PC-3 (cell line): ENCODE data around the gene DNAH17. TPM values are rescaled to one million over a fixed set of nuclear protein-coding genes. Genes with fewer than 3 reads are reported as not detected.

ENCODE experiments used
- ATAC-seq: fragments of 200-7000 bp; cut with Tn5 transposase; 2 replicates; pipeline ENCODE4 v1.9.1; 2020; ENCODE audit warnings: mild to moderate bottlenecking, moderate library complexity
- BruUV-seq: library from RNA; stranded (reverse); fragments of 400-500 nt; replicated peaks from 2 replicates; lab custom pipeline; 2021; lab: Mats Ljungman, UMichigan
- CTCF ChIA-PET: fragments of 300-600 bp; sonication (Branson Sonifier 250); formaldehyde crosslinking; loops from one replicate; lab custom pipeline; 2022; ENCODE audit warnings: antibody characterized with exemption; lab: Charles Lee
- POLR2A ChIA-PET: fragments of 300-600 bp; sonication (Branson Sonifier 250); formaldehyde crosslinking; loops from one replicate; lab custom pipeline; 2022; ENCODE audit warnings: antibody characterized with exemption; ENCODE audit not compliant: unreplicated experiment; lab: Charles Lee
- DNase-seq: peaks from one replicate; pipeline ENCODE4 v3.0.0-alpha.2; 2015
- H2AFZ ChIP-seq: fragments of 300-600 bp; sonication (generic); 2 replicates; pipeline ENCODE4 v1.6.0; 2016; ENCODE audit warnings: antibody characterized with exemption, low read length
- H3F3A ChIP-seq: fragments of 300-600 bp; sonication (generic); one replicate; pipeline ENCODE4 v1.6.0; 2017; ENCODE audit warnings: antibody characterized with exemption, low read length, control low read depth, mild to moderate bottlenecking; ENCODE audit not compliant: unreplicated experiment
- H3K27ac ChIP-seq: fragments of 300-600 bp; sonication (generic); 2 replicates; pipeline ENCODE4 v1.5.1; 2016; ENCODE audit warnings: mild to moderate bottlenecking, low read length
- H3K27me3 ChIP-seq: fragments of 300-600 bp; sonication (generic); 2 replicates; pipeline ENCODE4 v1.6.1; 2016; ENCODE audit warnings: low read length, mixed read lengths
- H3K36me3 ChIP-seq: fragments of 300-600 bp; sonication (generic); 2 replicates; pipeline ENCODE4 v1.6.1; 2016; ENCODE audit warnings: low read depth, mixed run types, low read length, mixed read lengths
- H3K4me1 ChIP-seq: fragments of 300-600 bp; sonication (generic); 2 replicates; pipeline ENCODE4 v1.5.1; 2016; ENCODE audit warnings: low read length; ENCODE audit not compliant: insufficient read depth
- H3K4me2 ChIP-seq: fragments of 300-600 bp; sonication (generic); 2 replicates; pipeline ENCODE4 v1.6.0; 2016; ENCODE audit warnings: low read length
- H3K4me3 ChIP-seq: fragments of 300-600 bp; sonication (generic); 2 replicates; pipeline ENCODE4 v1.5.1; 2016; ENCODE audit warnings: mild to moderate bottlenecking, low read length, mixed read lengths
- H3K79me2 ChIP-seq: fragments of 300-600 bp; sonication (generic); 2 replicates; pipeline ENCODE4 v1.6.1; 2017; ENCODE audit warnings: low read length, mixed read lengths
- H3K9ac ChIP-seq: fragments of 300-600 bp; sonication (generic); 2 replicates; pipeline ENCODE4 v1.6.0; 2016; ENCODE audit warnings: mild to moderate bottlenecking, low read length
- H3K9me2 ChIP-seq: fragments of 300-600 bp; sonication (generic); replicated peaks from 2 replicates; pipeline ENCODE4 v1.6.1; 2016; ENCODE audit warnings: mixed run types, low read length, mixed read lengths
- H3K9me3 ChIP-seq: fragments of 300-600 bp; sonication (generic); 2 replicates; pipeline ENCODE4 v1.6.1; 2016; ENCODE audit warnings: low read length, mixed read lengths
- H4K20me1 ChIP-seq: fragments of 300-600 bp; sonication (generic); 2 replicates; pipeline ENCODE4 v1.6.1; 2016; ENCODE audit warnings: low read length, mixed read lengths
- CTCF ChIP-seq: fragments of 300-600 bp; sonication (generic); conservative IDR thresholded peaks from 2 replicates; pipeline ENCODE4 v1.5.1; 2017; ENCODE audit warnings: antibody characterized with exemption, low read depth, mild to moderate bottlenecking, low read length
- EZH2 ChIP-seq: fragments of 300-600 bp; sonication (generic); IDR thresholded peaks from one replicate; pipeline ENCODE4 v1.6.1; 2017; ENCODE audit warnings: antibody characterized with exemption, mild to moderate bottlenecking, low read length; ENCODE audit not compliant: unreplicated experiment
- EZH2phosphoT487 ChIP-seq: fragments of 300-600 bp; sonication (generic); IDR thresholded peaks from 2 replicates; pipeline ENCODE4 v1.6.1; 2018; ENCODE audit warnings: mild to moderate bottlenecking, antibody characterized with exemption, low read length, borderline replicate concordance
- intact Hi-C: fragments of 100-400 bp; cut with micrococcal nuclease; formaldehyde crosslinking; loops from 2 replicates; pipeline ENCODE4 v1.9.0; 2023
- total RNA-seq: library from RNA; depleted of rRNA; stranded (reverse); fragments of >200 nt; gene quantifications from 2 replicates; pipeline ENCODE4 v1.2.3, GENCODE V29; 2014

Gene DNAH17
- total RNA-seq, 1 experiment from 2014 or later = 0.04 TPM

DNA sequence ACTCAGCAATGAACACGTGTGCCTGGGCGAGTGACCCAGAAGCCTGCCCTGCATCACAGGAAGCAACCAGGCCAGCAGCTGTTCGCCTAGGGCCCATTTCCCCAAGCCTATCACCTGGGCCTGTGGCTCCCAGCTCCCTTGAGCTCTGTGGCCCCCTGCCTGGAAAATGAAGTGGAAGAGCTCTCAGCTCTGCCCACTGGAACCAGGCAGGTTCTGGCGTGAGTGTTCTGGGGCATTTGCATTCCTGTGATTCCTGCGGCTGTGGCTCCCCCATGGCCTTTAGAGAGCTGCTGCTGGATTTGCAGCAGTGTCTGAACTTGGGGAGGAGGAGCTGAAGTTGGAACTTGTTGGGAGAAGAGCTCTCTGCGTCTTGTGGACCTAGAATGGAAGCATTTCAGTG, 175.9 kb downstream of the DNAH17 start:
- H4K20me1 ChIP-seq = peaks cover 27% of the 10 kb centered on the region; the same call in 1 of the 2 replicates
- no peaks in the 10 kb centered on the region for H3F3A ChIP-seq
- ChIA-PET CTCF (interaction anchor here (0.5 kb wide), 1 partner anchor 175 kb away, joined by 3 read pairs; no protein-coding TSS in a partner anchor), POLR2A (no interaction called here)
- no peak overlapping the region for H3K4me2 ChIP-seq
- no peak overlapping the region for H2AFZ ChIP-seq
- no TSS peak for BruUV-seq
- H3K9me2 ChIP-seq = no peaks in the 10 kb centered on the region
- DNase-seq (no peak), ATAC-seq (no peak)
- H3K27me3 ChIP-seq = no peaks in the 10 kb centered on the region
- H3K27ac ChIP-seq = no peak overlapping the region
- peaks cover 82% of the 10 kb centered on the region for H3K36me3 ChIP-seq
- no peak overlapping the region for H3K4me3 ChIP-seq
- intact Hi-C loops = no loop called here
- H3K9ac ChIP-seq = no peak overlapping the region
- peaks cover 40% of the 10 kb centered on the region for H3K79me2 ChIP-seq
- H3K9me3 ChIP-seq = no peaks in the 10 kb centered on the region
- TF ChIP-seq EZH2 = no peak
- TF ChIP-seq CTCF = no peak
- no peak for TF ChIP-seq EZH2phosphoT487
- H3K4me1 ChIP-seq = peaks cover 25% of the 10 kb centered on the region

DNA sequence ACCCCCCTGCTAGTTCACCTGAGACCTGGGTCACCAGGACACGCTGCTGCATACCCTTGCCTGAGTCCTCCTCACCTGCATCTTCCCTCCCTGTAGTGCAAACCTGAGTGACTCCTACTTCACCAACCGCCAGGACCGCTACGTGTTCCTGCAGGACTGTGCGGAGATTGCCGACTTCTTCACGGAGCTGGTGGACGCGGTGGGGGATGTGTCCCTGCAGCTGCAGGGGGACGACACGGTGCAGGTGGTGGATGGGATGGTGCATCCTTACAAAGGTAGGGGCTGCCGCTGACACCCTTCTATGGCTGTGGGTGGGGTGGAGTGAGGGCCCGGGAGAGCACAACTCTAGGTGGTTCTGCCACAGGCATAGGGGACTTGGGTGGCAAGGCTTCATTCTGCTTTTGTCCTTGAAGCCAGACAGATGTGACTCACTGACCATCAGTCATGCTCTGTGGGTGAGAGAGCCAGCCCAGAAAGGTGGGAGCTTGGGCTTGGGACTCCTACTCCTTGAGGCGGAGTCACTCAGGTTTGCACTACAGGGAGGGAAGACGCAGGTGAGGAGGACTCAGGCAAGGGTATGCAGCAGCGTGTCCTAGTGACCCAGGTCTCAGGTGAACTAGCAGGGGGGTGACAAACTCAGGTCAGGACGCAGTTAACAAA, 176.5 kb downstream of the DNAH17 start:
- no peaks in the 10 kb centered on the region for H3K9me3 ChIP-seq
- H3K4me1 ChIP-seq = peaks cover 25% of the 10 kb centered on the region
- no peaks in the 10 kb centered on the region for H3K9me2 ChIP-seq
- TF ChIP-seq CTCF (no peak), EZH2phosphoT487 (no peak), EZH2 (no peak)
- H4K20me1 ChIP-seq = peaks cover 33% of the 10 kb centered on the region; the same call in 1 of the 2 replicates
- no TSS peak for BruUV-seq
- POLR2A ChIA-PET = no interaction called here
- peaks cover 85% of the 10 kb centered on the region for H3K36me3 ChIP-seq
- no peak overlapping the region for H3K4me2 ChIP-seq
- CTCF ChIA-PET = no interaction called here
- intact Hi-C loops = no loop called here
- DNase-seq (peak; percentile 51), ATAC-seq (peak; percentile 39; the same call in 1 of the 2 replicates)
- H3K9ac ChIP-seq = no peak overlapping the region
- H3F3A ChIP-seq = no peaks in the 10 kb centered on the region
- no peak overlapping the region for H3K4me3 ChIP-seq
- H3K27me3 ChIP-seq = no peaks in the 10 kb centered on the region
- no peak overlapping the region for H2AFZ ChIP-seq
- no peak overlapping the region for H3K27ac ChIP-seq
- H3K79me2 ChIP-seq = peaks cover 42% of the 10 kb centered on the region

DNA sequence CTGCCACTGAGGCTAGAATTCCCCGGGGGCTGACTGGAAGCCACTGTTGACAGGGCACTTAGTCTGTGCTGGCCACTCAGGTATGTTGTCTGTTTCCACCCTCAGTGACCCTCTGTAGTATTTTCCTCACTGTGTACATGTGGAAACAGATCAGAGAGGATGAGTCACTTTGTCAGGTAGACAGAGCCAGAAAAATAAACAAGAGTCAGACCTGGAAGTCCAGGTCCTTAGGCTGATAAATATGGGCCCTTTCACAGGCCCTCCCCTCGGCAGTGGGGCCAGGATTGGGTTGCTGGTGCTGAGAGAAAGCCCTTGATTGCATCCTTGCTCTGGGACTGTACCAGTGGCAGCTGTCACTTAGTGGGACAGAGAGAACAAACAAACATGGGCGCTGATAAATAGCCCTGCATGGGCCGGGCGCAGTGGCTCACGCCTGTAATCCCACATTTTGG, 177.5 kb downstream of the DNAH17 start:
- Histone ChIP-seq H3K4me3 (no peak overlapping the region), H3K9me3 (no peaks in the 10 kb centered on the region), H3K4me1 (peaks cover 25% of the 10 kb centered on the region), H4K20me1 (peaks cover 33% of the 10 kb centered on the region; the same call in 1 of the 2 replicates), H3K79me2 (peaks cover 45% of the 10 kb centered on the region), H3K4me2 (no peak overlapping the region), H3F3A (no peaks in the 10 kb centered on the region), H3K9ac (no peak overlapping the region), H3K27me3 (no peaks in the 10 kb centered on the region), H2AFZ (no peak overlapping the region), H3K36me3 (peaks cover 88% of the 10 kb centered on the region), H3K27ac (no peak overlapping the region), H3K9me2 (no peaks in the 10 kb centered on the region)
- no peak for TF ChIP-seq EZH2
- TF ChIP-seq EZH2phosphoT487 = no peak
- ATAC-seq = peak; percentile 94
- peak; percentile 76 for DNase-seq
- intact Hi-C loops = no loop called here
- POLR2A ChIA-PET = no interaction called here
- BruUV-seq = no TSS peak
- CTCF ChIA-PET = no interaction called here
